HG02938 (cell line): Measurements from ENCODE around the gene TMEM91.
"Not testable (repeated sequence)": the region's sequence is repeated elsewhere in the genome, so short reads cannot be mapped to it uniquely, and the experiment has no call there.

Experiments
- ATAC-seq: cut with Tn5 transposase; IDR thresholded peaks from one replicate; pipeline ENCODE4 v1.9.1; 2021; ENCODE audit warnings: mild to moderate bottlenecking, moderate library complexity; ENCODE audit not compliant: unreplicated experiment

The TMEM91 gene

DNA sequence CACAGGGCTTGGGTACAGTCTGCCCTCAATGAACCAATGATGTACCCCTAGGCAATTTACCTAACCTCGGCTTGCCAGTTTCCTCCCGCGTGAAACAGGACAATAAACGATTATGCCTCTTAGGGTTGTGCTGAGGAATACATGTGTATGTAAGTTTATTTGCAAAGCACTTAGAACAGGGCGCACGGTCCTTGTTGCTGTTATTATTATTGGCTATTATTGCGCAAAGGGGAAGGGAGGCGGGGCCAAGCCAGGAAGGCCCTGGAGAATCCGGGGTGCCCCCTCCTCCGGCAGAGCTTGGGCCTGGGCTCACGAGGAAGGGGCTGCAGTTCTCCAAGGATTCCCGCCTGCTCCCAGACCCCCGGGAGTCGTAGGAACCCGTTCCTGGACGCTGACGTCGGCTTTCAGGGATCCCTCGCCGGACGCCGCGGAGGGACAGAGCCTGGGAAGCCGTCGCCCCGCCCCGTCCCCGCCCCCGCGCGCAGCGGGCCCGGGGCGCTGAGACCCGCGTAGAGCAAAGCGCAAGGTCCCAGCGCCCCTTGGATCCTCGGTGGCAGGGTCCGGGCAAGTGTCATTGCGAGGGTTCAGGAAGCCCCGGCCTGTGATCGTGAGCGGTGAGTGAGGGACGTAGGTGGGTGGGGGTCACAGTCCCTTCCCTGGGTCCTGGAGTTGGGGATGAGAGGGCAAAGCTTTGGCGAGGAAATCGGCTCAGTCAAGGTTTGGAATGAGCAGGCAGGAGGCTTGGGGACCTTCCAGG is at the start of gene TMEM91:
TSS of gene TMEM91 (plus strand) at position 293 of the 757 bp plus-strand sequence. CDS start 1,777 bp downstream, outside the sequence.
- ATAC-seq, result no peak

DNA sequence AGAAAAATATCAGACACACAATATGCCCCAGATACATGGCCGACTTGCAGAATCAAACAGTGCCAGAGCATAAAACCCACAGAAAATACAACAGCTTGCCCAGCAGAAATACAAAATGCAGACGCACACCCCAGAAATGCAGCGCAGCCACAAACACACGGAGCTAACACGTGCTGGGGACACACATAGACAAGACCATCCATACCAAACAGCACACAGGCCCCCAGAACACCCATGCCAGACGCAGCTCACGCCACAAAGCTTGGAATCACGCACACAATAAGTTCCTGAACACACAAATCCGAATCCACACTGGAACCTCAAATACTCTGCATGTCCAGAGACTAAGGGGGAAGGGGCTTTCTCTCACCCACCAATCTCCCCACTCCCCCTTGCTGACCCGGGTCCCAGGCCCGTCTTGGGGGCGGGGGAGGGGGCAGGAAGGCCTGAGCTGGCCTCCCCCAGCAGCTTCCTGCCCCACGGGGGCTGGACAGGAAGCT is 49.2 kb upstream of the TMEM91 start:
- ATAC-seq, result peak; percentile 17

DNA sequence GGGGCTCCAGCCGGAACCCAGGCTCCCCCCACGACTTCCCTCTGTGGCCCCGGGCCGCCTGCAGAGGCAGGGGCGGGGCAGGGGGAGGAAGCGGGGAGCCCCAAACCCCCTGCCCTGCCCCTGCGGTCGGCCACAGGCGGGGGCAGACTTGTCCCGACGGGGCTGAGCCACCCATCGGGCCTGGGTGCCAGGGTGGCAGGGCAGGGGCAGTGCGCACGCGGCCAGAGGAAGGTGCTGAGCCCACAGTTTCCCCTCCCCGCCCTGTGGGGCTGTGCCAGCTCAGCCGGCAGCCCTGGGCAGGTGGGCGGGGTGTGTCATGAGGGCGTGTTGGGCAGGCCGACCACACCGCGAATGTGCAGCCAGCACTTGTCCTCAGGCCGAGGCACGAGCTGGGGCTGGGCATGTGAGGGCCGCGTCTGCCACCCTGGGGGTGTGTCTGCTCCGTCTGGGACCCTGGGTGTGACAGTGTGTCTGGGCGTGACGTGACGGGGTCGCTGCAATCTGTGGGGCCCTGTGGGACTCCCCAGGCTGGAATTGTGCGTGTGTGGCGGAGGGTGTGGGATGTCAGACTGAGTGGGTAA is 48.7 kb upstream of the TMEM91 start:
- peak; percentile 40 for ATAC-seq

GRCh38 chr19:41328157-41328841 is 48.0 kb upstream of the TMEM91 start:
- ATAC-seq, result peak; percentile 16

- no peak for ATAC-seq
These were observed 47.5 kb upstream of the TMEM91 start for GRCh38 chr19:41328842-41329225.

GRCh38 chr19:41330481-41330880 is 45.9 kb upstream of the TMEM91 start:
- ATAC-seq, result no peak

DNA sequence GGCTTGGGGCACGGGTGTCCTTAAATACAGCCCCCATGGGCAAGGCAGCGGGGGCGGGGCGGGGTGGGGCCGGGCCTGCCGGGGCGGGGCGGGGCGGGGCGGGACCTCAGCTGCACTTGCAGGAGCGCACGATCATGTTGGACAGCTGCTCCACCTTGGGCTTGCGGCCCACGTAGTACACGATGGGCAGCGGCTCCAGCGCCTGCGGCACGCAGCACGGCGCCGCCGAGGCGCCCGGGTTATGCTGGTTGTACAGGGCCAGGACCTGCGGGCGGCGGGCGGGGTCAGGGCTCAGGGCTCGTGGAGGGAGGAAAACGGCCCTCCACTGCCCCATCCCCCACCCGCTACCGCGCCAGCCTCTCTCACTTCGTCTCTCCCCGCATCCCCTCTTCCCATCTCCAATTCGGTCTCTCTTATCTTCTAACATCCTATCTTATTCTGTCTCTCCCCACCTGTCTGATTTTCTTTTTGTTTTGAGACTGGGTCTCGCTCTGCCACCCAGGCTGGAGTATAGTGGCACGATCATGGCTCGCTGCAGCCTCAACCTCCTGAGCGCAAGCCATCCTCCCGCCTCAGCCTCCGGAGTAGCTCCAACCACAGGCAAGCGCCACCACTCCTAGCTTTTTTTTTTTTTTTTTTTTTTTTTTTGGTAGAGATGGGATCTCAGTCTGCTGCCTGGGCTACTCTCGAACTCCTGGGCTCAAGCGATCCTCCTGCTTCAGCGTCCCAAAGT is 45.2 kb upstream of the TMEM91 start:
- no peak for ATAC-seq

DNA sequence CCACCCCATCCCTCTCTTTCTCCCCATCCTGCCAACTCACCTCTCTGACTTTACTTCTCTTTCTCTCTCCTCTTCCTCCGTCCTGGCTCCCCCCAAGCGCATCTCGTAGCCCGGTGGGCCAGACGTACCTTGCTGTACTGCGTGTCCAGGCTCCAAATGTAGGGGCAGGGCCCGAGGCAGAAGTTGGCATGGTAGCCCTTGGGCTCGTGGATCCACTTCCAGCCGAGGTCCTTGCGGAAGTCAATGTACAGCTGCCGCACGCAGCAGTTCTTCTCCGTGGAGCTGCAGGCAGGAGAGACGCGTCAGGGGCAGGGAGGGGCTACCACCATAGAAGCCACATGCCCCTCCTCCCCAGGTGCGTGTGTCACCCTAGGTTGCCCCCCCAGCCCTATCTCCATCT is 44.3 kb upstream of the TMEM91 start:
- no peak for ATAC-seq

DNA sequence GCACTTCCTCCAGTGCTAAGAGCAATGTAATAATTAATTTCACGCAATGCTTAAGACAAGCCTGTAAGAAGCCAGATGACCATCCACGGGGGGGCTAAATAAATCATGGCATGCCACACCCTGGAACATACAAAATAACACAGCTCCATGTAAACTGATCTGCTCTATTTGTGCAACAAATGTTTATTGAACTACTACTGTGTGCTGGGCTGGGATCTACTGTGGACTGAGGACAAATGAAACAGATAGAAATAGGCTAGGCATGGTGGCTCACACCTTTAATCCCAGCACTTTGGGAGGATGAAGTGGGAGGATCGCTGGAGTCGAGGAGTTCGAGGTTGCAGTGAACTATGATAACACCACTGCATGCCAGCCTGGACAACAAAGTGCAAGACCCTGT is 43.9 kb upstream of the TMEM91 start:
- no peak for ATAC-seq

GRCh38 chr19:41334793-41335192 is 41.5 kb upstream of the TMEM91 start:
- ATAC-seq, result no peak

GRCh38 chr19:41335467-41335866 is 40.9 kb upstream of the TMEM91 start:
- ATAC-seq, result no peak

DNA sequence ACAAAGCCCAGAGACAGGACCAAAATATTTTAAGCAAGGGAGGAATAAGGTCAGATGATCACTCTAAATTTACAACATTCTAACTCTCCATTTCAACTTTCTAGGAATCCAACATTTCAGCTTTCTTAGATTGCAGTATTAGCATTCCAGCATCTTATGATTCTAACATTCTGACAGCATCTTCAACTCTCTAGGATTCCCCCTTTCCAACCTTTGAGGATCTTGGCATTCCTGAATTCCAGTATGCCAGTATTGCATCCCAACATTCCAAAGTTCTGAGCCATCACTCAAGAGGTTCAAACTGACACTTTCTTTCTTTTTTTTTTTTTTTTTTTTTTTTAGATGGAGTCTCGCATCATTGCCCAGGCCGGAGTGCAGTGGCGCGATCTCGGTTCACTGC is 36.4 kb upstream of the TMEM91 start:
- no peak for ATAC-seq

DNA sequence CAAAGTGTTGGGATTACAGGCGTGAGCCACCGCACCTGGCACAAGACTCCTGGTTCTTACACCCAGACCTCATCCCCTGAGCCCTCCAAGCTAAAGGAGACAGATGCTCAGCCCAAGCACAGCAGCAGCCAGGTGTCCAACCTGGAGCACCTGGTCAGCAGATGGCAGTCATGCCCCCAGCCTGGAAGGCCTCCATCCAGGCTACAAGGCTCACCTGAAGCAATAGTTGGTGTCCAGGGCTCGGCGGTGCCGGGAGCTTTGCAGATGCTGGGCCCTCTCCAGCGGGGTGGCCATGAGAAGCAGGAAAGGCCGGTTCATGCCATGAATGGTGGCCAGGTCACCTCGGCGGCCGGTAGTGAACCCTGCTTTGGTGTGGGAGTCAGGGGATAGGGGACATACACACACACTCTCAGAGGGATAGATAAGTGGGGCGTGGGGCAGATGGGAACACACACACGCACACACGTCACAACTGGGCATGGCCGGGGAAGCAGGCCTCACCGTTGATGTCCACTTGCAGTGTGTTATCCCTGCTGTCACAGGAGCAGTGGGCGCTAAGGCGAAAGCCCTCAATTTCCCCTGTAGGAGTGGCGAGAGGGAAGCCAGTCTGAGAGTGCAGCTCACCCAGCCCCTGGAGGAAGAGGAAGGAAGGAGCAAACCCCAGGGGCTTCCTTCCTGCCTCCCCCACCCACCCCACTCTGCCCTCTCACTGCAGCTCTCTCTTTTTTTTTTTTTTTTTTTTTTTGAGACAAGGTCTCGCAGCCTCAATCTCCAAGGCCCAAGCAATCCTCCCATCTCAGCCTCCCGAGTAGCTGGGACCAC is 34.5 kb upstream of the TMEM91 start:
- ATAC-seq, result no peak

DNA sequence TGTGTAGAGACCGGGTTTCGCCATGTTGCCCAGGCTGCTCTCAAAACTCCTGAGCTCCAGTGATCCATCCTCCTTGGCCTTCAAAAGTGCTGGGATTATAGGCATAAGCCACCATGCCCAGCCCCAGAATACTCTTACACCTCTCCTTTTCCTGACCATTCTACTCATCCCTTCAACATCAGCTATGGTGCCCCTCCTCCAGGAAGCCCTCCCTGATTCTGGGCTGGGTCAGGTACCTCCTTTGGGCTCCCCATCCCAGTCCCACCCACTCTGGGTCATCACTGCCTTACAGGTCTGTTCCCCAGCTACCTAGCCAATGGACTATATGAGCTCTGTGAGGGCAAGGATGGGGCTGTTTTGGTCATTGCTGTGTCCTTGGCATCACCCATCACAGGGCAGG is 32.2 kb upstream of the TMEM91 start:
- no peak for ATAC-seq

GRCh38 chr19:41346916-41347315 is 29.4 kb upstream of the TMEM91 start:
- not testable (repeated sequence) for ATAC-seq

GRCh38 chr19:41350735-41351338 is 25.5 kb upstream of the TMEM91 start:
- ATAC-seq, result peak; percentile 1

DNA sequence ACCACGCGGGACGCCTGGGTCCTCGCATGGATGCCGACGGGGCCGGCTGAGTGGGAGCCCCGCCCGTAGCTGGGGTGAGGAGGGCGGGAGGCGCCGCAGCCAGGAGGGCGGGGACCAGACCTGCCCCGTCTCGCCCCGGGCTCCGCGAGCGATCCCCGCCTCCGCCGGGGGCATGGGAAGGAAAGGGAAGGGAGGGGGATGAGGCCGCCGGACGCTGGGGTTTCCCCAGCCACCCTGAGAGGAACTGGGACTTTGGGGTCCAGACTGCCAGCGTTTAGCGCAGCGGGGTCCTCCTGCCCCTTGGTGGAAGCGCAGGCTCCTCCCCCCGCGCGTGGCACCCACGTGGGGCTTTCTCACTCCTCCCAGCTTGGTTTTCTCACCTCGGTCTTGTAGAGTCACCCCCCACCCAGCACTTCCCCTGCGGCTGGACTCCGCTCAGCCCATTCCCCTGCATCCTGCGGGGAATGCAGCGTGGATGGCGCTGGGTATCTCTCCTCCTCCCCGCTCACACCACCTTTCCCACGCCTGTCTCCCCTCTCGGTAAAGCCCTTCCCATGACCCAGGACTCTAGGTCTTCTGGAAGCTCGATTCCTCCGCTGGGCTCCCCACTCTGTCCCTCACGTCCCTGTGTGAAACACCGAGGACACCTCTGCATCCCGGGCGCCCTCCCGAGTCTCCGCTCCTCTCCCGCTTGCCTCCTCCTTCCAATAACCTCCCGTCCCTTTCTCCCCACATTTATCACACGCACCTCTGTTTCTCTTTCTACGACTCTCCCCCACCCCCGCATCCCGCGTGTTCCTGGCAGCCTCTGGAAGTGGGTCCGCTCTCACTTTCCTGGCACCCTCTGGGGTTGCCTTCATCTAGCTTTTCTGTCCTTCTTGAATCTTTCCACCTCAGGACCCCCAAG is 24.7 kb upstream of the TMEM91 start:
- ATAC-seq, result peak; percentile 30

- ATAC-seq, result no peak
These were observed 24.1 kb upstream of the TMEM91 start for GRCh38 chr19:41352279-41352608.
